ENCODE measurements around the gene KSR1.
"Not testable (repeated sequence)": the region's sequence is repeated elsewhere in the genome, so short reads cannot be mapped to it uniquely, and the experiment has no call there.

The KSR1 gene

GRCh38 chr17:27669136-27669535 lies 212.9 kb downstream of the KSR1 start:
- no peak for FAIRE-seq

GRCh38 chr17:27669850-27670249 lies 213.6 kb downstream of the KSR1 start:
- no peak for FAIRE-seq

- no peak for FAIRE-seq
Observed at GRCh38 chr17:27670791-27671590, 214.7 kb downstream of the KSR1 start.

GRCh38 chr17:27671591-27671910 lies 215.3 kb downstream of the KSR1 start:
- no peak for FAIRE-seq

- FAIRE-seq = not testable (repeated sequence)
Observed at GRCh38 chr17:27671977-27672480, 215.8 kb downstream of the KSR1 start.

GRCh38 chr17:27674335-27674734 lies 218.1 kb downstream of the KSR1 start:
- FAIRE-seq = no peak

All from islet of Langerhans (tissue), 1 donor.